Trophoblast cell (in vitro differentiated cells and primary cell): Measurements from ENCODE around the gene CLDN22.

ENCODE experiments used
- DNase-seq, 2 donors: peaks; one replicate each; pipeline ENCODE4 v3.0.0-alpha.2; 2016
- H2AFZ ChIP-seq: 2 replicates; pipeline ENCODE4 v1.6.1; 2013; ENCODE audit warnings: low read length, moderate library complexity, mild to moderate bottlenecking; ENCODE audit not compliant: insufficient read depth, poor library complexity
- H2AK5ac ChIP-seq: 2 replicates; pipeline ENCODE4 v1.6.1; 2013; ENCODE audit warnings: mild to moderate bottlenecking, low read length
- H2BK120ac ChIP-seq: 2 replicates; pipeline ENCODE4 v1.6.1; 2013; ENCODE audit warnings: low read length, mild to moderate bottlenecking, moderate library complexity; ENCODE audit not compliant: insufficient read depth, poor library complexity
- H2BK12ac ChIP-seq: 2 replicates; pipeline ENCODE4 v1.6.1; 2013; ENCODE audit warnings: mild to moderate bottlenecking, low read length, moderate library complexity
- H2BK5ac ChIP-seq: 2 replicates; pipeline ENCODE4 v1.6.1; 2013; ENCODE audit warnings: low read length, low read depth, moderate library complexity, mild to moderate bottlenecking; ENCODE audit not compliant: poor library complexity
- H3K14ac ChIP-seq: 2 replicates; pipeline ENCODE4 v1.6.1; 2013; ENCODE audit warnings: mild to moderate bottlenecking, low read length
- H3K18ac ChIP-seq: 2 replicates; pipeline ENCODE4 v1.6.1; 2013; ENCODE audit warnings: mild to moderate bottlenecking, low read length
- H3K23ac ChIP-seq: 2 replicates; pipeline ENCODE4 v1.6.1; 2013; ENCODE audit warnings: low read length
- H3K27ac ChIP-seq: 2 replicates; pipeline ENCODE4 v1.5.1; 2013; ENCODE audit warnings: low read depth, mild to moderate bottlenecking, inconsistent platforms, low read length, moderate library complexity
- H3K27me3 ChIP-seq: 2 replicates; pipeline ENCODE4 v1.6.1; 2013; ENCODE audit warnings: inconsistent platforms, mild to moderate bottlenecking, low read length, moderate library complexity; ENCODE audit not compliant: insufficient read depth
- H3K36me3 ChIP-seq, 2 experiments: 1 replicate in 1 of 2; 2 replicates in 1 of 2; pipeline ENCODE4 v1.6.1; 2013; ENCODE audit warnings: low read length in 2 of 2, mild to moderate bottlenecking in 2 of 2, moderate library complexity in 1 of 2; ENCODE audit not compliant: insufficient read depth in 2 of 2, control insufficient read depth in 1 of 2
- H3K4ac ChIP-seq: 2 replicates; pipeline ENCODE4 v1.6.1; 2013; ENCODE audit warnings: low read depth, mild to moderate bottlenecking, low read length, moderate library complexity
- H3K4me1 ChIP-seq, 2 experiments: 1 replicate in 1 of 2; 2 replicates in 1 of 2; pipeline ENCODE4 v1.6.1; 2013; ENCODE audit warnings: low read length in 2 of 2, mild to moderate bottlenecking in 2 of 2, moderate library complexity in 1 of 2; ENCODE audit not compliant: insufficient read depth in 2 of 2, control insufficient read depth in 1 of 2
- H3K4me2 ChIP-seq: 2 replicates; pipeline ENCODE4 v1.6.1; 2013; ENCODE audit warnings: inconsistent platforms, mild to moderate bottlenecking, low read length, moderate library complexity
- H3K4me3 ChIP-seq: 2 replicates; pipeline ENCODE4 v1.5.1; 2013; ENCODE audit warnings: mild to moderate bottlenecking, low read depth, low read length, inconsistent platforms
- H3K79me1 ChIP-seq: one replicate; pipeline ENCODE4 v1.6.1; 2013; ENCODE audit warnings: low read length
- H3K79me2 ChIP-seq: 2 replicates; pipeline ENCODE4 v1.6.1; 2013; ENCODE audit warnings: low read length, mild to moderate bottlenecking; ENCODE audit not compliant: control insufficient read depth, insufficient read depth, poor library complexity
- H3K9ac ChIP-seq: 2 replicates; pipeline ENCODE4 v1.6.1; 2013; ENCODE audit warnings: mild to moderate bottlenecking, low read length
- H3K9me3 ChIP-seq: 2 replicates; pipeline ENCODE4 v1.6.1; 2013; ENCODE audit warnings: low read depth, mild to moderate bottlenecking, control low read depth, inconsistent platforms, low read length; ENCODE audit not compliant: insufficient read depth
- H4K12ac ChIP-seq: 2 replicates; pipeline ENCODE4 v1.6.1; 2013; ENCODE audit warnings: low read depth, mild to moderate bottlenecking, low read length, moderate library complexity
- H4K8ac ChIP-seq: 2 replicates; pipeline ENCODE4 v1.6.1; 2013; ENCODE audit warnings: low read depth, mild to moderate bottlenecking, low read length, moderate library complexity
- H4K91ac ChIP-seq: one replicate; pipeline ENCODE4 v1.6.1; 2013; ENCODE audit warnings: low read depth, mild to moderate bottlenecking, low read length, moderate library complexity
- WGBS: extraction: QIAGEN DNeasy Blood & Tissue Kit; methylation state at CpG from one replicate; pipeline ENCODE4 v1.1.7; 2013; ENCODE audit warnings: missing lambda C conversion rate; ENCODE audit not compliant: insufficient read length, insufficient coverage; ENCODE audit errors: extremely low coverage; 5-methylcytosine and 5-hydroxymethylcytosine counted together

The CLDN22 gene

DNA sequence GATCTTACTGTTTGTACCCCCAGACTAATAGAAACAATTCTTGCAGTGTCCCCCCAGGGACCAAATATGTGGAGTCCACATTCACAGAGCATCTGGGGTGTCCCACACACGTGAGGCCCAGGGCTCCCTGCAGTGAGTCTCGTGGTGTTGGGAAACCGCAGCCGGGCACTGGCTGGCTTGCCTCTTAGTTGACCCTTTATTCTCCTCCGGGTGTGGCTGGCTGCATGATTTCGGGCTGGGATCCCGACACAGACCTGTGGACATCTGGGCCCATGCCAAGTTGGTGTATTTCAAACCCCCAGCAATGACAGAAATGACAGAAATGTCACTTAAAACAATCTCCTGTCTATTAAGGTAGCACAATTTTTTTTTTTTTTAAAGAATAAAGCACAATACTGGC is 17.8 kb upstream of the CLDN22 start:
- H3K79me2 ChIP-seq: no peaks in the 10 kb centered on the region
- H2BK5ac ChIP-seq: no peak overlapping the region
- H3K4me3 ChIP-seq: no peak overlapping the region
- peaks cover 4 to 8% of the 10 kb centered on the region in 2 experiments for H3K4me1 ChIP-seq
- H2AK5ac ChIP-seq: no peak overlapping the region
- H3K9me3 ChIP-seq: no peaks in the 10 kb centered on the region
- no peak overlapping the region for H3K9ac ChIP-seq
- no peak overlapping the region for H3K14ac ChIP-seq
- no CpG with 5 or more reads among the region's 7 CpGs for WGBS
- no peak overlapping the region for H3K23ac ChIP-seq
- H4K12ac ChIP-seq: no peak overlapping the region
- H2AFZ ChIP-seq: no peak overlapping the region
- no peaks in the 10 kb centered on the region for H3K27me3 ChIP-seq
- no peak for DNase-seq
- H4K91ac ChIP-seq: no peak overlapping the region
- H2BK120ac ChIP-seq: no peak overlapping the region
- H3K27ac ChIP-seq: no peak overlapping the region
- H2BK12ac ChIP-seq: no peak overlapping the region
- no peaks in the 10 kb centered on the region for H3K79me1 ChIP-seq
- H3K18ac ChIP-seq: no peak overlapping the region
- no peaks in the 10 kb centered on the region for H3K36me3 ChIP-seq
- H3K4me2 ChIP-seq: no peak overlapping the region
- H4K8ac ChIP-seq: no peak overlapping the region
- no peak overlapping the region for H3K4ac ChIP-seq

DNA sequence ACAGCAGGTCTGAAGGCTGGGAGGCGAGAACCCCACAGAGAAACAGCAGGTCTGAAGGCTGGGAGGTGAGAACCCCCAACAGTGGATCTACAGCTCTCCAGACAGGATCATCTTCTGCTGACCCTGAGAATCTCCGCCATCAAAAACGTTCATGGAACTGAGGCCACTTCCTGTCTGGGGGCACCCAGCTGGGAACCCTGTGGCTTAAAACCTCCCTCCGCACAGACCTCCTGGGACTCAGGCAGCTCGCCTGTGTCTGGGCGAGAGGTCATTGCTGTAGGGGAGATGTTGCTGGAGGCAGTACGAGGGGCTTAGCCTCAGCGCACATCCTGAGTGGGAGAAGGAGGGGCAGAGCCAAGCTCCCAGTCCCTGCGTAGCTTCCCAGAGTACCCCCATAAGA is 17.3 kb upstream of the CLDN22 start:
- H2BK120ac ChIP-seq: no peak overlapping the region
- H3K27ac ChIP-seq: no peak overlapping the region
- no peak overlapping the region for H3K4ac ChIP-seq

DNA sequence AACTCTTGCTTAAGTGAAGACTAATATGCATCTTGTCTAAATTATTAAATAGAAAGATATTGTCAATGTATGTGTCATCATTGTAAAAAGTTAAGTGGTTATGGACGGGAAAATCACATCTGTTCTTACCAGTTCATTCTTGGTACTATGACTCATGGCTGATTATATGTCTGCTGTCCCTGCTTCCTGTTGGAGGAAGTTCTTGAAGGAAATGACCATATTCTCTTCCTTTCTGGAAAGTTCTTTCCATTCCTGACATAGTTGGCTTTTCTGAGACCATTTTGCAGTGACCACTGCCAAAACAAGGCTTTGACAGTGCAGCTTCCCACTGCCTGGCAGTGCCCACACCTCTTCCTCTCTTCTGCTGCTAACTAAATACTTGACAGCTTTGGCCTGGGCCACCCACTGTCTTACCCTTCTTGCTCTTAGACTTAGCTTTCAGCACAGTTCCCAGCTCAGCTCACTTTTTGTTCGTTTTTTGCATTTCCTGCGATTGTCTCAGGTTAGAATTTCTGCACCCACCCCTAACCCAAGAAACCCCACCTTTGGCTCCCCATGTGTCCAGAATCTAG is 15.4 kb upstream of the CLDN22 start:
- Histone ChIP-seq H3K9ac (no peak overlapping the region), H3K4ac (no peak overlapping the region), H4K91ac (peak overlapping the region; percentile 22), H4K12ac (no peak overlapping the region), H3K79me2 (no peaks in the 10 kb centered on the region), H2AK5ac (no peak overlapping the region), H2BK5ac (no peak overlapping the region), H4K8ac (no peak overlapping the region), H3K4me1 (peaks cover 4 to 8% of the 10 kb centered on the region in 2 experiments), H3K27ac (no peak overlapping the region), H3K18ac (peak overlapping the region; percentile 33), H2AFZ (no peak overlapping the region), H2BK12ac (no peak overlapping the region), H3K9me3 (peaks cover 4% of the 10 kb centered on the region), H3K27me3 (no peaks in the 10 kb centered on the region), H2BK120ac (no peak overlapping the region), H3K4me2 (no peak overlapping the region), H3K14ac (no peak overlapping the region), H3K4me3 (no peak overlapping the region), H3K79me1 (no peaks in the 10 kb centered on the region), H3K36me3 (no peaks in the 10 kb centered on the region), H3K23ac (no peak overlapping the region)
- WGBS: no CpG with 5 or more reads among the region's 3 CpGs
- DNase-seq: peak in 1 of 2 donors; percentile 50

More for the DNA sequence above, 17.3 kb upstream of the CLDN22 start:
- DNase-seq: no peak
- Histone ChIP-seq H4K91ac (no peak overlapping the region), H3K9me3 (peaks cover 2% of the 10 kb centered on the region), H2BK5ac (no peak overlapping the region), H3K4me1 (peaks cover 4 to 8% of the 10 kb centered on the region in 2 experiments), H3K23ac (no peak overlapping the region), H2BK12ac (no peak overlapping the region), H3K4me2 (no peak overlapping the region), H4K8ac (no peak overlapping the region), H3K4me3 (no peak overlapping the region), H3K36me3 (no peaks in the 10 kb centered on the region), H2AFZ (no peak overlapping the region), H3K79me2 (no peaks in the 10 kb centered on the region), H3K14ac (no peak overlapping the region), H2AK5ac (no peak overlapping the region), H4K12ac (no peak overlapping the region), H3K27me3 (no peaks in the 10 kb centered on the region), H3K79me1 (no peaks in the 10 kb centered on the region), H3K18ac (no peak overlapping the region), H3K9ac (no peak overlapping the region)
- WGBS: no CpG with 5 or more reads among the region's 9 CpGs

DNA sequence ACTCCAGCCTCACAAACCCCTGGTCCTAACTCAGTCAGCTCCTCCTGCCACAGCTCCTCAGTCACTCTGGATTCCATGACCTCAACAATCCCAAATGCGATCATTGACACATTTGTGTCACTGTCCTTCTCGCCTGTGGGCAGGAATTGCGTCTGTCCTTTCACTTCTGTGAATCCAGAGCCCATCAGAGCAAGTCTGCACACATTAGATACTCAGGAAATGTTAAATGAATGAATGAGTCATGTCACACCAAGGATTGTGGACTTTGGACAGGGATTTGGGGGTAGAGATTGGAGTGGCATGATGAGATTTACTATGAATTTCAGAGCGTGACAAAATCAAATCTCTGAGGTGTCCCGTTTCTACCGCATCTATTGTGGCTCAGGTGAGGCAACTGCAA is 13.9 kb upstream of the CLDN22 start:
- H3K79me1 ChIP-seq: no peaks in the 10 kb centered on the region
- no peaks in the 10 kb centered on the region for H3K36me3 ChIP-seq
- H3K27ac ChIP-seq: no peak overlapping the region
- H3K4me2 ChIP-seq: no peak overlapping the region
- H3K4me1 ChIP-seq: peaks cover 4 to 8% of the 10 kb centered on the region in 2 experiments
- H2AFZ ChIP-seq: no peak overlapping the region
- no peak overlapping the region for H2BK120ac ChIP-seq
- H3K27me3 ChIP-seq: no peaks in the 10 kb centered on the region
- DNase-seq: no peak
- H4K91ac ChIP-seq: no peak overlapping the region
- no peaks in the 10 kb centered on the region for H3K79me2 ChIP-seq
- peak overlapping the region; percentile 70 for H2BK12ac ChIP-seq
- H4K8ac ChIP-seq: no peak overlapping the region
- H3K4me3 ChIP-seq: no peak overlapping the region
- no peak overlapping the region for H3K14ac ChIP-seq
- H3K23ac ChIP-seq: peak overlapping the region; percentile 89
- H4K12ac ChIP-seq: no peak overlapping the region
- no peak overlapping the region for H3K9ac ChIP-seq
- peak overlapping the region; percentile 86 for H2AK5ac ChIP-seq
- WGBS: no CpG with 5 or more reads among the region's 6 CpGs
- peaks cover 5% of the 10 kb centered on the region for H3K9me3 ChIP-seq
- H2BK5ac ChIP-seq: no peak overlapping the region
- no peak overlapping the region for H3K4ac ChIP-seq
- no peak overlapping the region for H3K18ac ChIP-seq
